H9 (cell line): Measurements from ENCODE around the gene IREB2. TPM values are rescaled to one million over a fixed set of nuclear protein-coding genes. Genes with fewer than 3 reads are reported as not detected.

Experiments
- DNase-seq: peaks from one replicate; pipeline ENCODE4 v3.0.0-alpha.2; 2017
- H2AFZ ChIP-seq: one replicate; pipeline ENCODE4 v1.6.1; 2013; ENCODE audit warnings: mild to moderate bottlenecking, low read length, control low read depth, moderate library complexity
- H2AK5ac ChIP-seq: 2 replicates; pipeline ENCODE4 v1.6.1; 2013; ENCODE audit warnings: low read length, control low read depth, mixed read lengths; ENCODE audit not compliant: insufficient read length
- H2BK120ac ChIP-seq: one replicate; pipeline ENCODE4 v1.6.1; 2013; ENCODE audit warnings: low read depth, mild to moderate bottlenecking, low read length, control low read depth, inconsistent platforms; ENCODE audit not compliant: poor library complexity, severe bottlenecking
- H2BK12ac ChIP-seq: 2 replicates; pipeline ENCODE4 v1.6.1; 2013; ENCODE audit warnings: low read length, control low read depth, mixed read lengths, low read depth; ENCODE audit not compliant: insufficient read length
- H2BK15ac ChIP-seq: 2 replicates; pipeline ENCODE4 v1.6.1; 2013; ENCODE audit warnings: low read depth, low read length, control low read depth
- H2BK20ac ChIP-seq: one replicate; pipeline ENCODE4 v1.6.1; 2013; ENCODE audit warnings: low read depth, mild to moderate bottlenecking, low read length, control low read depth, inconsistent platforms; ENCODE audit not compliant: poor library complexity, severe bottlenecking
- H2BK5ac ChIP-seq: 2 replicates; pipeline ENCODE4 v1.6.1; 2013; ENCODE audit warnings: low read length, control low read depth, mixed read lengths; ENCODE audit not compliant: insufficient read length
- H3K14ac ChIP-seq: 2 replicates; pipeline ENCODE4 v1.6.1; 2013; ENCODE audit warnings: low read length, control low read depth; ENCODE audit not compliant: insufficient read depth
- H3K18ac ChIP-seq: 2 replicates; pipeline ENCODE4 v1.6.1; 2013; ENCODE audit warnings: low read depth, mild to moderate bottlenecking, mixed read lengths, low read length, control low read depth; ENCODE audit not compliant: insufficient read length
- H3K23ac ChIP-seq: 2 replicates; pipeline ENCODE4 v1.6.1; 2013; ENCODE audit warnings: low read length, control low read depth, mixed read lengths, low read depth; ENCODE audit not compliant: insufficient read length
- H3K23me2 ChIP-seq: 2 replicates; pipeline ENCODE4 v1.6.1; 2013; ENCODE audit warnings: low read depth, mild to moderate bottlenecking, mixed read lengths, low read length, control low read depth; ENCODE audit not compliant: insufficient read length, poor library complexity, severe bottlenecking
- H3K27ac ChIP-seq: 2 replicates; pipeline ENCODE4 v1.5.1; 2013; ENCODE audit warnings: low read length, control low read depth, mixed read lengths, low read depth; ENCODE audit not compliant: insufficient read length
- H3K27me3 ChIP-seq: 2 replicates; pipeline ENCODE4 v1.6.1; 2013; ENCODE audit warnings: low read length, control low read depth, inconsistent platforms; ENCODE audit not compliant: insufficient read depth
- H3K4ac ChIP-seq: 2 replicates; pipeline ENCODE4 v1.6.1; 2013; ENCODE audit warnings: low read depth, mild to moderate bottlenecking, control low read depth, inconsistent platforms, low read length, moderate library complexity
- H3K4me1 ChIP-seq: 2 replicates; pipeline ENCODE4 v1.6.1; 2013; ENCODE audit warnings: low read length, control low read depth, inconsistent platforms; ENCODE audit not compliant: insufficient read depth
- H3K4me2 ChIP-seq: 2 replicates; pipeline ENCODE4 v1.6.1; 2013; ENCODE audit warnings: low read length, control low read depth, mixed read lengths; ENCODE audit not compliant: insufficient read length, insufficient read depth
- H3K56ac ChIP-seq: 2 replicates; pipeline ENCODE4 v1.6.1; 2013; ENCODE audit warnings: low read depth, mild to moderate bottlenecking, mixed read lengths, low read length, control low read depth; ENCODE audit not compliant: insufficient read length
- H3K79me1 ChIP-seq: 2 replicates; pipeline ENCODE4 v1.6.1; 2013; ENCODE audit warnings: low read depth, mild to moderate bottlenecking, moderate library complexity, low read length, control low read depth, inconsistent platforms; ENCODE audit not compliant: insufficient read depth, poor library complexity, severe bottlenecking
- H3K79me2 ChIP-seq: 2 replicates; pipeline ENCODE4 v1.6.1; 2013; ENCODE audit warnings: low read length, control low read depth, inconsistent platforms; ENCODE audit not compliant: insufficient read depth
- H3K9ac ChIP-seq: 2 replicates; pipeline ENCODE4 v1.6.1; 2013; ENCODE audit warnings: low read length, control low read depth, mixed read lengths; ENCODE audit not compliant: insufficient read length; ENCODE audit errors: extremely low read depth
- H3K9me3 ChIP-seq: one replicate; pipeline ENCODE4 v1.6.1; 2013; ENCODE audit warnings: low read depth, low read length, inconsistent platforms; ENCODE audit not compliant: control insufficient read depth
- H3T11ph ChIP-seq: one replicate; pipeline ENCODE4 v1.6.1; 2013; ENCODE audit warnings: mild to moderate bottlenecking, low read length, control low read depth, inconsistent platforms
- H4K20me1 ChIP-seq: one replicate; pipeline ENCODE4 v1.6.1; 2013; ENCODE audit not compliant: control insufficient read depth, insufficient read length, insufficient read depth
- H4K5ac ChIP-seq: 2 replicates; pipeline ENCODE4 v1.6.1; 2013; ENCODE audit warnings: low read depth, mild to moderate bottlenecking, mixed read lengths, low read length, control low read depth; ENCODE audit not compliant: insufficient read length
- H4K8ac ChIP-seq: replicated peaks from 2 replicates; pipeline ENCODE4 v1.6.1; 2013; ENCODE audit warnings: low read length, control low read depth, mixed read lengths, low read depth; ENCODE audit not compliant: insufficient read length
- H4K91ac ChIP-seq: 2 replicates; pipeline ENCODE4 v1.6.1; 2013; ENCODE audit warnings: low read depth, mild to moderate bottlenecking, moderate library complexity, mixed read lengths, low read length, control low read depth; ENCODE audit not compliant: insufficient read length
- H3K27ac Mint-ChIP-seq, 3 experiments: 2 replicates in 2 of 3; 3 replicates in 1 of 3; pipeline ENCODE4 v1.8.0; 2020 to 2021; ENCODE audit warnings: mixed read lengths in 3 of 3, mild to moderate bottlenecking in 1 of 3, moderate library complexity in 1 of 3
- H3K27me3 Mint-ChIP-seq: 2 replicates; pipeline ENCODE4 v1.8.0; 2021; ENCODE audit warnings: low read depth, mild to moderate bottlenecking, moderate library complexity, mixed read lengths
- H3K36me3 Mint-ChIP-seq, 3 experiments: 2 replicates in 2 of 3; 3 replicates in 1 of 3; pipeline ENCODE4 v1.8.0; 2020 to 2021; ENCODE audit warnings: low read depth in 3 of 3, mixed read lengths in 3 of 3; ENCODE audit not compliant: insufficient read depth in 1 of 3
- H3K4me1 Mint-ChIP-seq, 2 experiments: 2 replicates each; pipeline ENCODE4 v1.8.0; 2020; ENCODE audit warnings: mixed read lengths in 2 of 2
- H3K4me3 Mint-ChIP-seq, 2 experiments: 2 replicates in 1 of 2; 3 replicates in 1 of 2; pipeline ENCODE4 v1.8.0; 2020 to 2021; ENCODE audit warnings: mild to moderate bottlenecking in 2 of 2, mixed read lengths in 2 of 2, moderate library complexity in 1 of 2
- H3K9me3 Mint-ChIP-seq, 2 experiments: 2 replicates in 1 of 2; 3 replicates in 1 of 2; pipeline ENCODE4 v1.8.0; 2020; ENCODE audit warnings: mild to moderate bottlenecking in 2 of 2, mixed read lengths in 2 of 2, moderate library complexity in 1 of 2
- WGBS: extraction: QIAGEN DNeasy Blood & Tissue Kit; methylation state at CpG from one replicate; pipeline ENCODE4 v1.1.7; 2013; ENCODE audit warnings: missing lambda C conversion rate, low lambda C conversion rate, mixed read lengths; ENCODE audit not compliant: insufficient read length; ENCODE audit errors: extremely low coverage; 5-methylcytosine and 5-hydroxymethylcytosine counted together
- total RNA-seq: library from RNA; stranded (reverse); gene quantifications from 2 replicates; pipeline ENCODE4 v1.2.1, GENCODE V29; 2021
- TF ChIP-seq, protein P1 (sequence below): fragments of 200-600 bp; sonication (generic); conservative IDR thresholded peaks from 3 replicates; pipeline ENCODE4 v1.8.0; 2021; ENCODE audit warnings: antibody characterized with exemption, mild to moderate bottlenecking

Gene IREB2
- total RNA-seq, 1 experiment from 2014 or later, result 87.6 TPM

DNA sequence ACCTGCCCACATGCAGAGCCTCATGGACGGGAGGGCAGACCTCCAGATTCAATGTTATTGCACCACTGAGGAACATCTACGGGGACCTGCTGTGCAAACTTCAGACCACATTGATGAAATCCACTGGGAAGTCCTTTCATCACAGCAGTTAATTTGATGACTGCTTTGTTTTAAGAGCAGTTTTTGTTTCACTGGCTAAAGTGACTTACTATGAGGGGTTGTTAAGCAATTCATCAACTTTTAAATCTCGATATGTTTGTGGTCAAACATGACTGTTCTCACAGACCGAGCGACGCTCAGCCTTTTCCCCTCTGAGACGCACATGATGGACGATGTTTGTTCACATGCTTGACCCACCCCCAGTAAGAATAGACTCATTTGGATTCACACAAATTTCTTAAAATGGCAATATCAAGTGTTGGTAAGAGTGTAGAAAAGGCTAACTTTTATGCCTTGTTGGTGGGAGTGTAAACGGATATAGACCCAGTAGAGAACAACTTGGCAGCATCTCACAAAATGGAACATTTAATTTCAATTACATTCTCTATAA, 35.9 kb upstream of the IREB2 start:
- Histone ChIP-seq H3T11ph (no peak overlapping the region), H2BK5ac (no peak overlapping the region), H4K5ac (no peak overlapping the region), H3K56ac (no peak overlapping the region), H4K91ac (no peak overlapping the region), H3K18ac (no peak overlapping the region), H3K4me2 (no peak overlapping the region), H3K14ac (no peak overlapping the region), H3K79me1 (no peaks in the 10 kb centered on the region), H3K4ac (no peak overlapping the region), H2AK5ac (no peak overlapping the region), H3K27me3 (no peaks in the 10 kb centered on the region), H2BK12ac (no peak overlapping the region), H2BK20ac (no peak overlapping the region), H3K4me1 (peaks cover 3% of the 10 kb centered on the region; the same call in 1 of the 2 replicates), H2BK15ac (no peak overlapping the region), H4K20me1 (no peaks in the 10 kb centered on the region), H3K23me2 (no peaks in the 10 kb centered on the region), H3K23ac (no peak overlapping the region), H2BK120ac (no peak overlapping the region), H3K79me2 (no peaks in the 10 kb centered on the region), H4K8ac (no peak overlapping the region), H3K9ac (no peak overlapping the region), H3K27ac (no peak overlapping the region), H3K9me3 (no peaks in the 10 kb centered on the region), H2AFZ (no peak overlapping the region)
- TF ChIP-seq, protein P1, sequence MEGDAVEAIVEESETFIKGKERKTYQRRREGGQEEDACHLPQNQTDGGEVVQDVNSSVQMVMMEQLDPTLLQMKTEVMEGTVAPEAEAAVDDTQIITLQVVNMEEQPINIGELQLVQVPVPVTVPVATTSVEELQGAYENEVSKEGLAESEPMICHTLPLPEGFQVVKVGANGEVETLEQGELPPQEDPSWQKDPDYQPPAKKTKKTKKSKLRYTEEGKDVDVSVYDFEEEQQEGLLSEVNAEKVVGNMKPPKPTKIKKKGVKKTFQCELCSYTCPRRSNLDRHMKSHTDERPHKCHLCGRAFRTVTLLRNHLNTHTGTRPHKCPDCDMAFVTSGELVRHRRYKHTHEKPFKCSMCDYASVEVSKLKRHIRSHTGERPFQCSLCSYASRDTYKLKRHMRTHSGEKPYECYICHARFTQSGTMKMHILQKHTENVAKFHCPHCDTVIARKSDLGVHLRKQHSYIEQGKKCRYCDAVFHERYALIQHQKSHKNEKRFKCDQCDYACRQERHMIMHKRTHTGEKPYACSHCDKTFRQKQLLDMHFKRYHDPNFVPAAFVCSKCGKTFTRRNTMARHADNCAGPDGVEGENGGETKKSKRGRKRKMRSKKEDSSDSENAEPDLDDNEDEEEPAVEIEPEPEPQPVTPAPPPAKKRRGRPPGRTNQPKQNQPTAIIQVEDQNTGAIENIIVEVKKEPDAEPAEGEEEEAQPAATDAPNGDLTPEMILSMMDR, result no peak
- no CpG with 5 or more reads among the region's 9 CpGs for WGBS
- peaks cover 21 to 22% of the 10 kb centered on the region in 2 experiments for H3K4me1 Mint-ChIP-seq
- no peak overlapping the region for H3K27ac Mint-ChIP-seq
- DNase-seq, result no peak
- no peaks in the 10 kb centered on the region for H3K36me3 Mint-ChIP-seq
- no peak overlapping the region for H3K4me3 Mint-ChIP-seq
- H3K27me3 Mint-ChIP-seq, result no peaks in the 10 kb centered on the region; the same call in 1 of the 2 replicates
- no peaks in the 10 kb centered on the region for H3K9me3 Mint-ChIP-seq
